OCI-LY1 (cell line): ENCODE measurements around the gene FNBP1.

Experiments used
- CTCF ChIP-seq: fragments of 200-600 bp; sonication (generic), shearing (Covaris generic); IDR thresholded peaks from 2 replicates; pipeline ENCODE4 v1.5.1; 2017; ENCODE audit warnings: mild to moderate bottlenecking, antibody characterized with exemption, low read length, moderate library complexity, mixed read lengths
- EZH2 ChIP-seq: fragments of 200-600 bp; sonication (generic), shearing (Covaris generic); IDR thresholded peaks from 2 replicates; pipeline ENCODE4 v1.8.0; 2017; ENCODE audit warnings: borderline replicate concordance, mixed run types, mild to moderate bottlenecking, antibody characterized with exemption, low read length, moderate library complexity, mixed read lengths

GRCh38 chr9:129876815-129877214, 166.2 kb downstream of the FNBP1 start:
- TF ChIP-seq CTCF (no peak), EZH2 (no peak)
